Cardiac fibroblast (primary cell): ENCODE measurements around the gene TRPM3.
"Not testable (repeated sequence)": the region's sequence is repeated elsewhere in the genome, so short reads cannot be mapped to it uniquely, and the experiment has no call there.

Source experiments
- DNase-seq, 2 donors: peaks; one replicate each; pipeline versions ENCODE4 v3.0.0 to v3.0.0-alpha.2; 2010; ENCODE audit warnings: low read depth in 2 of 2
- H3K4me3 ChIP-seq, 2 donors: replicated peaks in 1 of 2; 1 replicate in 1 of 2; 2 replicates in 1 of 2; pipeline ENCODE4 v1.5.1; 2011; ENCODE audit warnings: low read depth in 2 of 2, low read length in 2 of 2, mild to moderate bottlenecking in 2 of 2, moderate library complexity in 1 of 2
- TF ChIP-seq, protein P1 (sequence below): IDR thresholded peaks from one replicate; pipeline ENCODE4 v1.5.1; 2011; ENCODE audit warnings: low read depth, mild to moderate bottlenecking, low read length, inconsistent platforms

Gene TRPM3

GRCh38 chr9:70658765-70659164 lies 462.7 kb downstream of the TRPM3 start:
- no peak overlapping the region for H3K4me3 ChIP-seq
- no peak for DNase-seq
- TF ChIP-seq, protein P1, sequence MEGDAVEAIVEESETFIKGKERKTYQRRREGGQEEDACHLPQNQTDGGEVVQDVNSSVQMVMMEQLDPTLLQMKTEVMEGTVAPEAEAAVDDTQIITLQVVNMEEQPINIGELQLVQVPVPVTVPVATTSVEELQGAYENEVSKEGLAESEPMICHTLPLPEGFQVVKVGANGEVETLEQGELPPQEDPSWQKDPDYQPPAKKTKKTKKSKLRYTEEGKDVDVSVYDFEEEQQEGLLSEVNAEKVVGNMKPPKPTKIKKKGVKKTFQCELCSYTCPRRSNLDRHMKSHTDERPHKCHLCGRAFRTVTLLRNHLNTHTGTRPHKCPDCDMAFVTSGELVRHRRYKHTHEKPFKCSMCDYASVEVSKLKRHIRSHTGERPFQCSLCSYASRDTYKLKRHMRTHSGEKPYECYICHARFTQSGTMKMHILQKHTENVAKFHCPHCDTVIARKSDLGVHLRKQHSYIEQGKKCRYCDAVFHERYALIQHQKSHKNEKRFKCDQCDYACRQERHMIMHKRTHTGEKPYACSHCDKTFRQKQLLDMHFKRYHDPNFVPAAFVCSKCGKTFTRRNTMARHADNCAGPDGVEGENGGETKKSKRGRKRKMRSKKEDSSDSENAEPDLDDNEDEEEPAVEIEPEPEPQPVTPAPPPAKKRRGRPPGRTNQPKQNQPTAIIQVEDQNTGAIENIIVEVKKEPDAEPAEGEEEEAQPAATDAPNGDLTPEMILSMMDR = no peak

- TF ChIP-seq, protein P1 = no peak
- H3K4me3 ChIP-seq = no peak overlapping the region
- no peak for DNase-seq
Observed at GRCh38 chr9:70656281-70656680, 465.1 kb downstream of the TRPM3 start.

DNA sequence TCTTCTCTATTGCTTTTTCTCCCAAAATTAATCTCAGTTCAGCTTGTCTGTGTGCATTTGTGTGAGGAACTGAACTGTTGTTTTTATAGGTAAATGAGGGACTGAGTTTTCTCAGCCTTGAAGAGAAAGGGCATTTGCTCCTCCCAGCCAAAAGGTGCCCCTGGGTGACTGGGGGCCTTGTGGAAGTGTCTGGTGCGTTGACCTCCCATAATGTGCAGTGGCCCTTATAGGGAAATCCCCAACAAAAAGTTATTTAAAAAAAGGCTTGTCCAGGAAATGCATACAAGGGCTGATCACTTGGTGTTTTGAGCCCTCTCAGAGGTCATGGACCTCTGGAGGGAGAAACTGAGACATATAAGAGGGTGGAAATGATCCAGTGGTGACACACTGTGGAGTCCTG lies 467.3 kb downstream of the TRPM3 start:
- no peak for DNase-seq
- TF ChIP-seq, protein P1 = no peak
- H3K4me3 ChIP-seq = no peak overlapping the region

DNA sequence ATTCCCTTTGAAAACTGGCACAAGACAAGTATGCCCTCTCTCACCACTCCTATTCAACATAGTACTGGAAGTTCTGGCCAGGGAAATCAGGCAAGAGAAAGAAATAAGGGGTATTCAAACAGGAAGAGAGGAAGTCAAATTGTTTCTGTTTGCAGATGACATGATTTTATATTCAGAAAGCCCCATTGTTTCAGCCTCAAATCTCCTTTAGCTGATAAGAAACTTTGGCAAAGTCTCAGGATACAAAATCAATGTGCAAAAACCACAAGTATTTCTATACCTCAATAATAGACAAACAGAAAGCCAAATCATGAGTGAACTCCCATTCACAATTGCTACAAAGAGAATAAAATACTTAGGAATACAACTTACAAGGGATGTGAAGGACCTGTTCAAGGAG lies 476.8 kb downstream of the TRPM3 start:
- H3K4me3 ChIP-seq, DNase-seq: not testable (repeated sequence)

DNA sequence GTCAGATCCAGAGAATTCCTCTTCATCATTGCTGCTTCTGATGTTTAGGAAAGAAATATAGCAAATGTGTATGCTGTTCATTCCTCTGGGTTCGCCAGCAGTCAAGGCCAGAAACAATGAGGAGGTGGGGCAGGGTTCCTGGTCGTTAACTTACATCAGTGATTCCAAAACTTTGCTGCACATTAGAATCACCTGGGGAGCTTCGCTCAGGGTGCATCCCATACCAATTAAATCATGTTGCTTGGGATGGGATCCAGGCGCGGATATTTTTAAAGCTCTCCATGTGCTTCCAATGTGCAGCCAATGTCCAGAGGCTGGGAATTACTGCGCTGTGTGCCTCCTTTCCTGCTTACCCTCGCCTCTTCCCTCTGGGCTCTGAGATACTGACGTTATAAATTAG lies 479.1 kb downstream of the TRPM3 start:
- TF ChIP-seq, protein P1 = no peak
- no peak for DNase-seq
- no peak overlapping the region for H3K4me3 ChIP-seq

DNA sequence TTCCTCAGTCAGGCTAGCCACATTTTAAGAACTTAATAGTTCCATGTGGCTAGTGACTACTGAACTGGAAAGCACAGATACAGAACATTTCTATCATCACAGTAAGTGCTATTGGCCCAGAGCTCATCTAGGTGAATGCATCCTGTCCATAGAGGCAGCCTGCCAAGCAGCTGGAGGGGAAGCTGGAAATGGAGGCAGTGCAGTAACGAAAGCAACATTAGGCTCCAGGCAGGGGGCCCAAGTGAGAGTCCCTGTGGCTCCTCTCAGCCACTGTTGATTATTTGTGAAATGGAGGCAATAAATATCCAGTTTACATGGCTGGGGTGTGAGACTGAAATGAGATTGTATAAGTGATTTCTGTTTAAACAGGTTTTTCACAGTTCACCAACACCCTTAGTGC lies 479.8 kb downstream of the TRPM3 start:
- TF ChIP-seq, protein P1 = no peak

DNA sequence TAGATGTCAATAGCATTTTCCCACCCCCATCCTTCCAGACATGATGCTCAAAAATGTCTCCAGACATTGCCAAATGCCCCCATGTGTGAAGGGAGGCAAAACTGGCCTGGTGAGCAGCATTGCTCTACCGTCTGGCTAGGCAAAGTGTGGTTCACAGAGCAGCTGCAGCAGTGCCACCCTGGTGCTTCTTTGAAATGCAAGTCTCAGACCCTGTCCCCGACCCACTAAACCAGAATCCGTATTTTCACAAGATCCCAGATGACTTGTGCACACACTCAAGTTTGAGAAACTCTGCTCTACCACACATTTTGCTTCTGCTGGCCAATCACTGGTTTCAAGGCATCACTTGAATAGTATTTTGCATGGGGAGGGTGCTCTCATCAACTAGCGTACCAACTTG lies 480.4 kb downstream of the TRPM3 start:
- no peak for DNase-seq
- no peak overlapping the region for H3K4me3 ChIP-seq
- TF ChIP-seq, protein P1 = no peak

More for the DNA sequence above, 479.8 kb downstream of the TRPM3 start:
- no peak for DNase-seq
- no peak overlapping the region for H3K4me3 ChIP-seq
